ENCODE measurements around the gene SPATA33.

SPATA33 gene

GRCh38 chr16:89701425-89702406 lies 44.1 kb downstream of the SPATA33 start, which contains the start of gene SPATA2L:
Gene SPATA2L (minus strand): TSS chr16:89701705. CDS start chr16:89701232, 473 bp downstream.
- TF ChIP-seq CTCF (IDR thresholded peaks at IDR 0.05; ENCODE audit: low read depth, low read length): no peak
- in situ Hi-C loops (cut with HindIII; ENCODE audit: low sequenced_read_pairs): no loop called here
- peak within 1 kb of the TSS; percentile 74 for H3K4me3 ChIP-seq (ENCODE audit: low read depth, low read length)
- peak; percentile 82 for DNase-seq (ENCODE audit: low read depth, low spot score)

- H3K4me3 ChIP-seq (ENCODE audit: low read depth, low read length): no peak overlapping the region
- in situ Hi-C loops (cut with HindIII; ENCODE audit: low sequenced_read_pairs): no loop called here
- no peak for DNase-seq (ENCODE audit: low read depth, low spot score)
- no peak for TF ChIP-seq CTCF (IDR thresholded peaks at IDR 0.05; ENCODE audit: low read depth, low read length)
These were observed 46.6 kb downstream of the SPATA33 start for GRCh38 chr16:89704281-89704680.

- TF ChIP-seq CTCF (IDR thresholded peaks at IDR 0.05; ENCODE audit: low read depth, low read length): no peak
- no peak for DNase-seq (ENCODE audit: low read depth, low spot score)
- in situ Hi-C loops (cut with HindIII; ENCODE audit: low sequenced_read_pairs): no loop called here
- no peak overlapping the region for H3K4me3 ChIP-seq (ENCODE audit: low read depth, low read length)
These were observed 47.4 kb downstream of the SPATA33 start for GRCh38 chr16:89705006-89705405.

GRCh38 chr16:89706518-89707260 lies 49.1 kb downstream of the SPATA33 start:
- in situ Hi-C loops (cut with HindIII; ENCODE audit: low sequenced_read_pairs): no loop called here
- H3K4me3 ChIP-seq (ENCODE audit: low read depth, low read length): no peak overlapping the region
- no peak for TF ChIP-seq CTCF (IDR thresholded peaks at IDR 0.05; ENCODE audit: low read depth, low read length)
- no peak for DNase-seq (ENCODE audit: low read depth, low spot score)

GRCh38 chr16:89707695-89708094 lies 50.1 kb downstream of the SPATA33 start:
- no peak for DNase-seq (ENCODE audit: low read depth, low spot score)
- TF ChIP-seq CTCF (IDR thresholded peaks at IDR 0.05; ENCODE audit: low read depth, low read length): no peak
- in situ Hi-C loops (cut with HindIII; ENCODE audit: low sequenced_read_pairs): no loop called here
- H3K4me3 ChIP-seq (ENCODE audit: low read depth, low read length): no peak overlapping the region

- no peak for TF ChIP-seq CTCF (IDR thresholded peaks at IDR 0.05; ENCODE audit: low read depth, low read length)
- DNase-seq (ENCODE audit: low read depth, low spot score): no peak
- in situ Hi-C loops (cut with HindIII; ENCODE audit: low sequenced_read_pairs): no loop called here
- H3K4me3 ChIP-seq (ENCODE audit: low read depth, low read length): no peak overlapping the region
These were observed 50.9 kb downstream of the SPATA33 start for GRCh38 chr16:89708481-89708931.
